Hematopoietic multipotent progenitor cell treated with erythropoietin and hydrocortisone succinate and interleukin-3 and kit ligand, for 8 days (in vitro differentiated cells): Measurements from ENCODE around the gene SAMD3.
"Not testable (repeated sequence)": the region's sequence is repeated elsewhere in the genome, so short reads cannot be mapped to it uniquely, and the experiment has no call there.

Experiments used
- DNase-seq: peaks from one replicate; pipeline ENCODE4 v3.0.0-alpha.2; 2015

Gene SAMD3

GRCh38 chr6:130222775-130223174 is at the start of gene SAMD3:
SAMD3 (minus strand) TSS chr6:130222951; CDS start chr6:130215273, 7,678 bp downstream.
- DNase-seq: no peak

DNA sequence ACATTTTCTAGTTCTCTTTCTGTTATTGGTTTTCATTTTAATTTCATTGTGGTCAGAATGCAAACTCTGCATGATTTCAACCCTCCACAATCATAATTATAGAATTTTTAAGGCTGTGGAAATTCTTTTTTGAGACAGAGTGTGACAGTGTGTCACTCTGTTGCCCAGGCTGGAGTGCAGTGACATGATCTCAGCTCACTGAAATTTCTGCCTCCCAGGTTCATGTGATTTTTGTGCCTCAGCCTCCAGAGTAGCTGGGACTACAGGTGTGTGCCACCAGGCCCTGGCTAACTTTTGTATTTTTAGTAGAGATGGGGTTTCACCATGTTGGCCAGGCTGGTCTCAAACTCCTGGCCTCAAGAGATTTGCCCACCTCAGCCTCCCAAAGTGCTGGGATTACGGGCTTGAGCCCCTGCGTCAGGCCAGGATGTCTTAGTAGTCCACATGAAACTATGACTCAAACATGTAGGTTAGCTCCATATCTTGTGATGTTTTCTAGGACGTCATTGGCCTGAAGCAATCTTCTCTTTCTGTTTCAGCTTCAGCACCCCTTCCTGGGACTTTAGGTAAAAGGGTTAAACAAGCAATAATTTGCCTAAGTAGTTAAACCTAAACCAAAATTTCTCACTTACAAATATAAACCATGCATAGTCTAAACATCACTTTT is 47.4 kb upstream of the SAMD3 start:
- no peak for DNase-seq

DNA sequence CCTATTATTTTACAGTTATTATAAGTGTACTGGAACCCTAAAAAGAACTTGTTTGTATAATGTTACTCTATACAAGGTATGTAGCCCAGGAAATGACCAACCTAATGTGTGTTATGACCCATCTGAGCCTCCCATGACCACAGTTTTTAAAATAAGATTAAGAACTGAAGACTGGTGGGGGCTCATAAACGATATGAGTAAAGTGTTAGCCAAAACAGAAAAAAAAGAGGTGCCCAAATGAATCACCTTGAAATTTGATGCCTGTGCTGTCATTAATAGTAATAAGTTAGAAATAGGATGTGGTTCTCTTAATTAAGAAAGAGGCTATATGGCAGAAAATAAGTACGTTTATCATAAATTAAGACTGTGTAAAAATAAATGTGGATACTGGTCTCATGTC is 42.8 kb upstream of the SAMD3 start:
- not testable (repeated sequence) for DNase-seq

DNA sequence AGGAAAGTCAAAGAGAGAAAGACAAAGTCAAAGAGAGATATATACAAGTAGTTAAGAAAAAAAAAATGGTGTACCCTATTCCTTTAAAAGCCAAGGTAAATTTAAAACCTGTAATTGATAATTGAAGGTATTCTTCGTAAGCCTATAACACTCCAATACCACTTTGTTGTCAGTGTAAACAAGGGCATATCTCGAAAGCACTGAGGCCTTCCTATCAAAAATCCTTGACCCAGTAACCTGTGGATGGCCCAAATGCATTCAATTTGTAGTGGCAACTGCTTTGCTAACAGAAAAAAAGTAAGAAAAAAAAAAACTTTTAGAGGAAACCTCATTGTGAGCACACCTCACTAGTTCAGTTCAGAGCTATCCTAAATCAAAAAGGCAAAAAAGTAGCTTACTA is 39.3 kb upstream of the SAMD3 start:
- no peak for DNase-seq

DNA sequence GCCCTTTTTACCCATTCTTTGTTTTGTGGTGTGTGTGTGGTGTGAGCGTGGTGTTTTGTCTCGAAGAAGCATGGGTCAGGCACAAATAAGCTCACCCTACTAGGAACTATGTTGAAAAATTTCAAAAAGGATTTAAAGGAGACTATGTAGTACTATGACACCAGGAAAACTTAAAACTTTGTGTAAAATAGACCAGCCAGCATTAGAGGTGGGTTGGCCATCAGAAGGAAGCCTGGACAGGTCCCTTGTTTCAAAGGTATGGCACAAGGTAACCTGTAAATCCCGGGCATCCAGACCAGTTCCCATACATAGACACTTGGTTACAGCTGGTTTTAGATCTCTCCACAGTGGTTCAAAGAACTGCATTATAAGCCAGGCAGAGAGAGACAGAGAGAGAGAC is 38.8 kb upstream of the SAMD3 start:
- not testable (repeated sequence) for DNase-seq

- not testable (repeated sequence) for DNase-seq
These were observed 38.0 kb upstream of the SAMD3 start for GRCh38 chr6:130260614-130261241.

GRCh38 chr6:130260050-130260462 is 37.3 kb upstream of the SAMD3 start:
- DNase-seq: not testable (repeated sequence)

- DNase-seq: no peak
These were observed 36.8 kb upstream of the SAMD3 start for GRCh38 chr6:130259557-130259956.

DNA sequence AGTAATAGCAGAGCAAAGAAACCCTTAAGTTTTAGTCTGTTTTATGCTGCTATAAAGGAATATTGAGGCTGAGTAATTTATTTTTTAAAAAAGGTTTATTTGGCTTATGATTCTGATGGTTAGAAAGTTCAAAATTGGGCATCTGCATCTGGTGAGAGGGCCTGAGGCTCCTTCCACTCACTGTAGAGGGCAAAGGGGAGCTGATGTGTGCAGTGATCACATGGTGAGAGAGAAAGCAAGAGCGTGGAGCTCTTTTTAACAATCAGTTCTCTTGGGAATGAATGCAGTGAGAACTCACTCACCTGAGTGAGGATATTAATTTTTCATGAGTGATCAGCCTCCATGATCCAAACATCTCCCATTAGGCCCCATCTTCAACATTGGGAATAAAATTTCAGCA is 36.4 kb upstream of the SAMD3 start:
- DNase-seq: no peak

DNA sequence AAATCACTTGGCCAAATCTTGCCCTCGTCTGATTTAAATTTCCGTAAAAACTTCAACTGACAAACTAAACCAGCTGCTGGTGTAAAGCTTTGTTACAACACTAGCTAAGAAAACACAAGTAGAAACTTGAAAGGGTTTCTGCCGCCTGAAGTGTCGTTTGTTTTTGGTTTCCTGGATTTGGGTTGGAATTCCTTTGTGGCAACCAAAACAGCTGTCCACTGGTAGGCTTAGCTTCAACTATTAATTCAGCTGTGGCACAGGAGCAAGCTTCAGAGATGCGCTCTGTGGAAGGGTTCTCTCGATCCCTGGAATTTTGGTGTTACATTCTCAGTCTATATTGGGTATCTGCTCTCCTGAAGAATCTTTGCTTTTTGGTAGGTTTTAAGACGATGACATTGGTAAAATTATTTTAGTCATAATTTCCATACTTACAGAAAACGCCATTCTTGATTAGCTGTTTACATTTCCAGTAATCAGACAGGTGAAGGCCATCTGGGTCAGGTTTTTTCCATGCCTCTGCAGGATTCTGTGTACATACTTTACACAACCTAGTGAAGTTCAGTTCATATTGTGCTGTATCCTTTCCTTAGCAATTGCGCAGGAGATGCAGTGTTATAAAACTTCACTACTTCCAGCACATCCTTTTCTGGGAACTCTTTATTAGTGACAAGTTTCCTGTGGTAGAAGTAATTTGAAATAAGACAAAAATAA is 29.9 kb upstream of the SAMD3 start:
- no peak for DNase-seq

GRCh38 chr6:130245267-130245666 is 22.5 kb upstream of the SAMD3 start:
- DNase-seq: no peak

DNA sequence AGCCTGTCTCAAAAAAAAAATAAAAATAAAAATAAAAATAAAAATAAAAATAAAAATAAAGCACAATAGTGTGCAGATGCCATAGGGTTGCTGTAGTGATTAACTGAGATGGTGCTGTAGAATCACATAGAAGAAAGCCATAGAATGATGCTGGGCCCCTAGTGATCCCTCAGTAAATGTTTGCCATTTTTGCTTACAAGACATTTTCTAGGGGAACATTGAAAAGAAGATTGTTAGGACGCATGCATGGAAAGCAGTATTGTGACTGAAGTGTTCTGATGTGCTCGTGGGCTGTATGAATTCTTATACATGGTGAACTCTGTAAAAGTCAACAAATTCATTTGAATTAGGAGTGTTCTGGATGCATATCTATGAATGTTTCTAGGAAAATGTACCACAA is 22.0 kb upstream of the SAMD3 start:
- no peak for DNase-seq

- DNase-seq: no peak
These were observed 17.5 kb upstream of the SAMD3 start for GRCh38 chr6:130240232-130240631.

GRCh38 chr6:130239755-130240154 is 17.0 kb upstream of the SAMD3 start:
- no peak for DNase-seq

DNA sequence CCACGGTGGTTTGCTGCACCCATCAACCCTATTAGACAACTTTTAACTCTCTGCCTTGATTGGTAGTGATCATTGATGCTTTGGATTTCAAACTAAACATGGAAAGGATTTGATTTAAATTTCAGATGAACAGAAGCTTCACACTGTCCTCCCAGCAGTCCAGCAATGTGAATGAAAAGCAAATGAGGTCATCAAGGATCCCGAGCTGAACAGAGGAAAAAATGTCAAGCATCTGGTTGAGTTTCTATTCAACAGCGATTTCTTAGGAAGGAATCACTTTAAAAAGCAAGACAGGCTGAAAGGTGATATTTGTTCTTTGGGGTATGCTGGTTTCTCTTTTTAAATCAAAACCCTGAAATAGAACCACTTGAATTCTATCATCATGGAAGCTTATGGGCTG is 10.6 kb upstream of the SAMD3 start:
- no peak for DNase-seq

DNA sequence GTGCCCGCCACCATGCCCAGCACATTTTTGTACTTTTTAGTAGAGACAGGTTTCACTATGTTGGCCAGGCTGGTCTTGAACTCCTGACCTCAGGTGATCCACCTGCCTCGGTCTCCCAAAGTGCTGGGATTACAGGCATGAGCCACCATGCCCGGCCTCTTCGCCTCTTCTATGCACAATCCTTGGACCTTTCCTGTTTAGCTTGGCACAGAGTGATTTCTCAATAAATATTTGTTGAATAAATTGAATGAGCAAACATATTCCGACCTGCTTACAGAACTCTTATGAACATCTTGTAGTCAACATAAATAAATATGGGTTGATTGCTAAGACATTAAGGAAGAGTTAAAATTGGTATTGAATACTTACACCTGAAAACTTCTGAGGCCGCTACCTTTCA is 7.8 kb upstream of the SAMD3 start:
- not testable (repeated sequence) for DNase-seq

DNA sequence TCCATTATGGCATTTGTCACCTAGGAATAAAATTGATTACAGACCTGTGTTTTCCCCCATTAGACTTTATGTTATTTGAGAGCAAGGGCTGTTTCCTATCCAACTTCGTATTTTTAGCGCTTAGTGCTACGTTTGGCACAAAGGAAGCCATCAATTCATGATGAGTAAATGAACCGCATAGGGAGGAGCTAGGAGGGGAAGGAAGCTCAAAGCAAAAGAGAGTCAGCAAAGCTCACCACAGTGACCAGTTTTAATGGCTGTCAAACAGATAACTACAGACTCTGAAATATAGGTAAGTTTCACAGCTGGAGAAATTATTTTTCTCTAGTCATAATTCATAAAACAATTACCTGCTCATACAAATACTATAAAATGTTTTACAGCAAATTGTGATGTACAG is 6.9 kb upstream of the SAMD3 start:
- no peak for DNase-seq

DNA sequence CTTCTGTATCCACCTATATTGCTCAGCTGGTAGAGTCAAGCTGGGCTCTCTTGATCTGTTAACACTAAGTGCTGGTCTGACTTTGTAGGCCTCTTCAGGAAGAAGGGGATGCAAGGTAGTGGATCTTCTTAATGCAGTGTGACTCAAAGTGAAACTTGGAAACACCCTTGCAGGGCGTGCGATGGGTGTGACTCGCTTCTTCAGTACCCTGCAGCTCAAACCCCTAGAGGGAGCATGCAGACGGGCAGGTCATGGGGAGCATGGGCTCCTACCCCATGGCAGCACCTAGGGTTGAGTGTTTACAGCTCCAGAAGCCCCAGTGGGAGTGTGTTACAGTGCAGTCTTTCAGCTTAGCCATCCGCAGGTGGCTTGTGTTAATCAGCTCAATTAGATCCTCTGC is 757 bp upstream of the SAMD3 start:
- peak; percentile 63 for DNase-seq

- no peak for DNase-seq
These were observed 4.6 kb downstream of the SAMD3 start for GRCh38 chr6:130218134-130218533.

DNA sequence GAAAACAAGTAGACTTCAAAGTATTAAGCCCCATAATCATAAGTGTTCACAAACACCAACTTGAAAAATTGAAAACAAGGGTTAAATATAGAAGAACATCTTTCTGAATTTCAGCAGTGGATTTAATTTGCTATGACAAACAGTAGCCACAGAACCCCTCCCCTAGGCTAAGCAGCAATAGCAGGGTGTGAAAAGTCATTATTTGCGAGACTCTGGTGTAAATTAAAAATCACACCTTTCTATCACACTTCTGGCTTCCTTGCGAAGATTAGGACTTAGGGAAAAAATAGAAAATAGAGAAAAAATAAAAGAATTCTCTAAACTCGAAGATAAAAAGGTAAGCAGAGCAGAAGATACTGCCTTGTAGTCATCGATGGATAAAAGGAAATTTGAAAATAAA is 6.1 kb downstream of the SAMD3 start:
- DNase-seq: no peak

DNA sequence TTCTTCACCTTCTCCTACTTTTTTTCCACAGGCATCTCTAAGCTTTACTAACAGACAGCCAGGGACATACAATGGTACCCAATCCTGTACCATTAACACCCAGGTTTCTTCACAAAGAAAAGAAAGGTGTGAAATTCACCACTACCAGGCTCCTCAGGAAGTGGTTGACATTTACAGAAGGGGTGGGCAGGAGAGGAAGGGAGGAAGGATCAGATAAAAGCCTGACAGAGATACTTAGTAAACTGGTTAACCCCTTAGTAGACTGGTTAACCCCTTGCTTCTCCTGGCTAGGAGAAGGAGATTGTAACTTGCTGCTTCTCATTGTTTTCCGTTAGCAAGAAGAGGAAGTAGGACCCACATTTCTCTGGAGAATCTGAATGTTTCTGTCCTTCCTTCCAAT is 7.2 kb downstream of the SAMD3 start:
- DNase-seq: peak; percentile 30

DNA sequence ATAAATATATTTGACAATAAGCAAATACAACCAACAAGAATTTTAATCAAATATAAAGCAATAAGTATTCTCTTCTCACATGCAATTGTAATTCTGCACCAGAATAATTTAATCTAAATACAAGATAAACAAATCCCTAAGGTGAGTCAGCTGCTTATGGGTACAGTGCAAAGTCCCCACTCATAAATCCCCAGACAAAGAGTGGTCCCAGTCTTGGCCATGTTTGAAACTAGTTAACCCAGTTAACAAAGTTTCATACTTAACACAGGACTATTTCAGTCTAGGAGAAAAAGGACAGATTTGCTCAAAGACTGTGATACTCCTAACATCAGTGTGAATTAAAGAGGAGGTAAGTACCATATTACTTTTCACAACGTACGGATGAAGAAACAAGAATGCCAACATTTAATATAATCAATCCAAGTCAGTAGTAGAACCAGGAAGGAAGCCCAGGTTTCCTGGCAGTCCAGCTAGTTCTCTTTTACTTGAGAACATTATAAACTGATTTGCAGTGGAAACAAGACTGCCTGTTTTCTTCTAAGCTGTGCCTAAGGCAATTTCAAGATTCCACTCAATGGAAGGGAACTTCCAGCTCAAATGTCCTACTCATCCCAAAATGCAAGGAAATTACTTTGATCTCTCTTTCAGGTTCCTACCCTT is 10.4 kb downstream of the SAMD3 start:
- no peak for DNase-seq

GRCh38 chr6:130211691-130212090 is 11.1 kb downstream of the SAMD3 start:
- no peak for DNase-seq
